ENCODE measurements around the gene SH3RF2. TPM values are rescaled to one million over a fixed set of nuclear protein-coding genes. Genes with fewer than 3 reads are reported as not detected.
"Not testable (repeated sequence)": the region's sequence is repeated elsewhere in the genome, so short reads cannot be mapped to it uniquely, and the experiment has no call there.

Gene SH3RF2
- total RNA-seq, 1 donor from 2014 or later, result 231 TPM

- DNase-seq (ENCODE audit: low spot score), result no peak
- intact Hi-C loops (cut with DNase I), result no loop called here
Observed at GRCh38 chr5:145991044-145991575, 54.7 kb downstream of the SH3RF2 start.

GRCh38 chr5:145993538-145993937 is 57.2 kb downstream of the SH3RF2 start:
- DNase-seq (ENCODE audit: low spot score); intact Hi-C loops (cut with DNase I): not testable (repeated sequence)

- no peak for DNase-seq (ENCODE audit: low spot score)
- intact Hi-C loops (cut with DNase I), result no loop called here
Observed at GRCh38 chr5:145996135-145996534, 59.8 kb downstream of the SH3RF2 start.

GRCh38 chr5:145999208-145999607 is 62.8 kb downstream of the SH3RF2 start:
- intact Hi-C loops (cut with DNase I), result no loop called here
- DNase-seq (ENCODE audit: low spot score), result no peak

- intact Hi-C loops (cut with DNase I), result no loop called here
- no peak for DNase-seq (ENCODE audit: low spot score)
Observed at GRCh38 chr5:146000072-146000471, 63.7 kb downstream of the SH3RF2 start.

GRCh38 chr5:146001544-146002190 is 65.3 kb downstream of the SH3RF2 start:
- DNase-seq (ENCODE audit: low spot score), result no peak
- intact Hi-C loops (cut with DNase I), result no loop called here

GRCh38 chr5:146002491-146002890 is 66.1 kb downstream of the SH3RF2 start:
- no peak for DNase-seq (ENCODE audit: low spot score)
- intact Hi-C loops (cut with DNase I), result no loop called here

GRCh38 chr5:146003852-146004251 is 67.5 kb downstream of the SH3RF2 start:
- no peak for DNase-seq (ENCODE audit: low spot score)
- intact Hi-C loops (cut with DNase I), result no loop called here

- intact Hi-C loops (cut with DNase I), result no loop called here
- DNase-seq (ENCODE audit: low spot score), result no peak
Observed at GRCh38 chr5:146005264-146005663, 68.9 kb downstream of the SH3RF2 start.

- intact Hi-C loops (cut with DNase I), result no loop called here
- no peak for DNase-seq (ENCODE audit: low spot score)
Observed at GRCh38 chr5:146005723-146006122, 69.3 kb downstream of the SH3RF2 start.

GRCh38 chr5:146006470-146007190 is 70.3 kb downstream of the SH3RF2 start:
- intact Hi-C loops (cut with DNase I), result no loop called here
- DNase-seq (ENCODE audit: low spot score), result no peak

- intact Hi-C loops (cut with DNase I), result no loop called here
- DNase-seq (ENCODE audit: low spot score), result no peak
Observed at GRCh38 chr5:146007270-146007669, 70.9 kb downstream of the SH3RF2 start.

- no peak for DNase-seq (ENCODE audit: low spot score)
- intact Hi-C loops (cut with DNase I), result no loop called here
Observed at GRCh38 chr5:146007989-146008388, 71.6 kb downstream of the SH3RF2 start.

GRCh38 chr5:146009020-146009419 is 72.6 kb downstream of the SH3RF2 start:
- intact Hi-C loops (cut with DNase I), result no loop called here
- no peak for DNase-seq (ENCODE audit: low spot score)

GRCh38 chr5:146010447-146010846 is 74.1 kb downstream of the SH3RF2 start:
- DNase-seq (ENCODE audit: low spot score); intact Hi-C loops (cut with DNase I): not testable (repeated sequence)

GRCh38 chr5:146013761-146014160 is 77.4 kb downstream of the SH3RF2 start:
- DNase-seq (ENCODE audit: low spot score), result no peak
- intact Hi-C loops (cut with DNase I), result no loop called here

- DNase-seq (ENCODE audit: low spot score), result no peak
- intact Hi-C loops (cut with DNase I), result no loop called here
Observed at GRCh38 chr5:146015001-146015400, 78.6 kb downstream of the SH3RF2 start.

- DNase-seq (ENCODE audit: low spot score), result no peak
- intact Hi-C loops (cut with DNase I), result no loop called here
Observed at GRCh38 chr5:146016764-146017484, 80.5 kb downstream of the SH3RF2 start.

- no peak for DNase-seq (ENCODE audit: low spot score)
- intact Hi-C loops (cut with DNase I), result no loop called here
Observed at GRCh38 chr5:146018514-146019375, 82.4 kb downstream of the SH3RF2 start.

- no peak for DNase-seq (ENCODE audit: low spot score)
- intact Hi-C loops (cut with DNase I), result no loop called here
Observed at GRCh38 chr5:146020100-146020499, 83.7 kb downstream of the SH3RF2 start.

All from cardiac septum (tissue), 1 donor.